GM19328 (cell line): ENCODE measurements around the gene MTX2.
"Not testable (repeated sequence)": the region's sequence is repeated elsewhere in the genome, so short reads cannot be mapped to it uniquely, and the experiment has no call there.

Experiments
- ATAC-seq: cut with Tn5 transposase; IDR thresholded peaks from one replicate; pipeline ENCODE4 v1.9.1; 2021; ENCODE audit warnings: mild to moderate bottlenecking, moderate library complexity; ENCODE audit not compliant: unreplicated experiment

The MTX2 gene

DNA sequence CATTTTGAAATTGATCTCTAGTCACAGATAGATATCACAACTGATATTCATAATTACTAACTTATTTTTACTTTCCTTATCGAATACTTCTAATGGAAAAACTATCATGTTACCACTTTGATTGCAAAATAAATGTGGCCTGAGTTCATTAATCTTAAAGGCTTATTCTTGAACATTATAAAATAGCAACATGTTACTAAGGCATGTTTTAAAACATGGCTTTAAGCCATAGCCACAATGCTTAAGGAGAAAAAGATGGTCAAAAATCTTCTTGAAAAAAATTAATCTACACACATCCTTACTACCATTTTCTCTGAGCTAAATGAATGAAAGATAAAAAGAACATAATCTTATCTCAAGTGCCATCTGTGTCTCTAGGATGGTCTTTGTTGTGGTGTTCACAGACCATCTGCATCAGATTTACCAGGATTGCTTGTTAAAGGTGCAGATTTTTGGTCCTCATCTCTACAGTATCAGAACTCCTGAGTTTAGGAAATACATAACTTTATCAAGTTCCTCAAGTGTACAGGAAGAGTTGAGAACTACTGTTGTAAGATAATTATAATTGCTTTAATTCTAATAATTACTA, 15.3 kb downstream of the MTX2 start:
- ATAC-seq = no peak

DNA sequence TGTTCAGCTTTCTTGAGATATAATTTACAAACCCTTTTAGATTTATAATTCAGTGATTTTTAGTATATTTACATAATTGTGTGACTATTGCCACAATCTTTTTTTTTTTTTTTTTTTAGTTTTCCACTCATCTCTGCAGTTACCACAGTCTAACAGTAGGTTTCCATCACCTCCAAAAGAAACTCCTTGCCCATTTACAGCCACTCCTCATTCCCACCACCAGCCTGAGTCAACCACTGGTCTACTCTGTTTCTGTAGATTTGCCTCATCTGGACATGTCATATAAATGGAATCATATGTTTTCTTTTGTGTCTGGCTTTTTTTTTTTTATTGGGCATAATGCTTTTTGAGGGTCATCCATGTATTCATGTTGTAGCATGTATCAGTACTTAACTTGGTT, 16.1 kb downstream of the MTX2 start:
- ATAC-seq = no peak

DNA sequence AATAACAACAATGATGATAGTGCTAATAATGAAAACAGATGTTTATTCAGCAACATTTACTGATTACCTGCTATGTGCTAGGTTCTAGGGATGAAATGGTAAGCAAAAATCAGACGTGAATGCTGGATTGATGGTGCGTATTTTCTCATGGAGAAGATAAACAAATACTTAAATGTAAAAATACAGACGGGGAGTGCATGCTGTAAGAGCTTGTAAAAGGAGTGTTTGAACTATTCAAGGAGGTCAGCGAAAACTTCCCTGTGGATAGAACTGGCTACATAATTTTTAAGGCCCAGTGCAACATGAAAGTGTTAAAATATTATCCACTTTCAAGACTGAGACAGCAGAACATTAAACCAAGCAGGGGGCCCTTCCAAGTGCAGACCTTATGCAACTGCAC, 22.1 kb downstream of the MTX2 start:
- ATAC-seq = no peak

DNA sequence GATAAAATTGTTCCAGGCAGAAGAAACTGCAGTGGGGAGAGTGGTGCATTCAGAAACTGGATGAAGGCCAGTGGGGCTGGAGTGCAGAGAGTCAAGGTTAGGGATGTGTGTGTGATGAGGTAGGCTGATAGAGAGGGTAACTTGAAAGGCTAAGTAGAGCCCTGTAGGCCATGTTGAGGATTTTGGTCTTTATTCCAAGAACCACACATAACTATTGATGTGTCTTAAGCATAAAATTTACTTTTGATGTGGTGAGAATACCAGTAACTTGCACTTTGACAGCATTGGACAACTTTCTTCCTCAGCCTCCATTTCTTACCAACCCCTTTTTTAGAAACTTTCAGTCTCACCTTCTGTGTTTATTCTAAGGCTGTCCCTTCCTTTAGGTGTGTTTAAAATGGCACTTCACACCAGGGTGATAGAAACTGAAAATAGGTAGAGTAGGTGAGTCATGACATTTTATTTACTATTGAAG, 22.6 kb downstream of the MTX2 start:
- ATAC-seq = peak; percentile 81

DNA sequence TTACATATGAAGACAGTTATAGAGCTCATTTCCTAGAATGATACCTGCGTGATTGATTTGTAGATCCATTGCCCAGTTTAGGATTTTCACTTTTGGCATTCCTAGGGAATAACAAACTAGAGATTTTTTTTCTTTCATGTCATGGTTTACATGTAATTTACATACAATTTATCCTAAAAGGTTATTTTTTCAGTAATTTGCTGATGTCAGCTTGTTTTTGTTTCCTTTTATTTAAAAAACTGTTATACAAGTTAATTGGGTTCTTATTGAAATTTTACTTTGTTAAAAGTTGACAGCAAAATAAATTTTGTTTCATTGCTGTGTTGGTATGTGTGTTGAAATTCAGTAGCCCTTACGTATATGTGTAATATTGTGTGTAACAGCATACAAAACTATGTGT, 23.4 kb downstream of the MTX2 start:
- ATAC-seq = no peak

DNA sequence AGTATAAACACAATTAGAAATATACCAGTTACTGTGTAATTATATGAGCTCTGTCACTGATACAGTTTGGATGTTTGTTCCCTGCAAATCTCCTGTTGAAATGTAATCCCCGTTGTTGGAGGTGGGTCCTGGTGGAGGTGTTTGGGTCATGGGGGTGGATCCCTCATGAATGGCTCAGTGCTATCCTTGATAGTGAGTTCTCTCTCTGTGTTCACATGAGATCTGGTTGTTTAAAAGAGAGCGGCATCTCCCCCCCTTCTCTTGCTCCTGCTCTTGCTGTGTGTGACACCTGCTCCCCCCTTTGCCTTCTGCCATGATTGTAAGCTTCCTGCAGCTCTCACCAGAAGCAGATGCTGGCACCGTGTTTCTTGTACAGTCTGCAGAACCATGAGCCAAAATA, 24.1 kb downstream of the MTX2 start:
- ATAC-seq = no peak

DNA sequence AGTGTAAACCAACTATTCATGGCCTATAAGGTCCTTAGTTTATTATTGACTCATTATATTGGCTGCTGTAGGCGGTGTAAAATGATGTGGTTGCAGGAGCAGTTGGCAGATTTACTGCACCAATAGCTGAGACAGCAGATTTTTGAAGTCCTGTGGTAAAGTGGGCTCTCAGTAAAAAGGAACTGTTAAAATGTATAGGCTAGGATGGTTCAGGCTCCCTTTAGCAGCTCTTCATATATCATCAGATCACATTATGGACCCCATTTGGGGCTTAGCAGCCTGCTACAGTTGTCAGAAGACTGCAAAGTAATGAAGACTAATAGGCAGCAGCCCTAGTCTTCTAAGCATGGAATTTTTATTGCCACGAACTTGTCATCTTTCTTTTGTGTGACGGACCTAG, 27.8 kb downstream of the MTX2 start:
- no peak for ATAC-seq

DNA sequence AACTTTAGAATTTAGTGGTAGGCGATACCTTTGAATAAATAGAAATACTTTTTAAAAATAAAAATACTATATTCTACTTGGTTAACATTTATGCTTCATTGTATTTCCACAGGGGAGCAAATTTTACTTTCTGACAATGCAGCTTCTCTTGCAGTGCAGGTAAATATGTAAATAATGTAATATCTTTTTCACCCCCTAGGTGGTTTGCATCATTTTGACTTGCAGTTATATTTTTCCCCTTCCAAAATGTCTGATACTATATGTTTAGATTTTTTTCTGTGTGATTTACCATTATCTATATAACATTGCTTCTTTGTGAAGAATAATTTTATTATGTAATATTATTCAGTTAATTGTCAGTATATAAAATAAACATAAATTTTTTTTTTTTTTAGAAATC, 28.5 kb downstream of the MTX2 start:
- no peak for ATAC-seq

DNA sequence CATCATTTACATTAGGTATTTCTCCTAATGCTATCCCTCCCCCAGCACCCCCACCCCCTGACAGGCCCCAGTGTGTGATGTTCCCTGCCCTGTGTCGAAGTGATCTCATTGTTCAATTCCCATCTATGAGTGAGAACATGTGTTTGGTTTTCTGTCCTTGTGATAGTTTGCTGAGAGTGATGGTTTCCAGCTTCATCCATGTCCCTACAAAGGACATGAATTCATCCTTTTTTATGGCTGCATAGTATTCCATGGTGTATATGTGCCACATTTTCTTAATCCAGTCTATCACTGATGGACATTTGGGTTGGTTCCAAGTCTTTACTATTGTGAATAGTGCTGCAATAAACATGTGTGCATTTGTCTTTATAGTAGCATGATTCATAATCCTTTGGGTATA, 36.8 kb downstream of the MTX2 start:
- ATAC-seq = not testable (repeated sequence)

DNA sequence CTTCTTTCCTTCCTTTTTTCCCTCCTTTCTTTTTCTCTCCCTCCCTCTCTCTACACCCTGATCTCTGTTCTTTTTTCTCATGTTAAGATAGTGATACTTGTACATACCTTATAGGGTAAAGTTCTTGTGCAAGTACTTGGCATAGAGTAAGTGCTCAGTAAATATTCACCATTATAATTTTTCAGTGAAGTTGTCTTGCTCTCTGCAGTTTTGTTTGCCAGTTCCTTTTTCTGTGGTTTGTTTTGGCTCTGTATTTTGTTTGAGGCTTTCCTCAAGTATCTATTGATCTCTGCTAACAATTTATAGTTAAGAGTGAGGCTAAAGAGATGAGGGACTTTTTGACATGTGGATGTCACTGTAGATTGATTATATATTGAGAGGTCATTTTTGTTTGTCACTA, 48.0 kb downstream of the MTX2 start:
- no peak for ATAC-seq

DNA sequence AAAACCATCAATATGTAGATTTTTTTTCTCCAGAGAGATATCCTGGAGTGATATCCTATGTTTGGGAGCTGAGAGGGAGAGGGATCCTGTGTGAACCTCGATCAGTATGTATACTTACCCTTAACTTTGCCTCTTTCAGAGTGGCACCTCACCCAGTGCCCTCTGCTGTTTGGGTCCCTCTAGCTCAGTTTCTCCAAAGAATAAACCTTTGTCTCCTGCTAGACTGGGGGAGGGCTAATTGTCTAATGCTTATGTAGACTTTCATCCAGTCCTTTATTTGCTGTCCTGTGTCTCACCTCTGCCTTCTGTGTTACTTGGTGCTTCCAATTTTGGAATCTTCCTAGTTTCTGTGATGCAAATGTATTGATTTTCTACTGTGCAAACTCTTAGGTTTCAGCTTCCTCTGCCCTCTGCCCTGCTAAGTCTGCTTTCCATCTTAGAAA, 48.4 kb downstream of the MTX2 start:
- no peak for ATAC-seq

DNA sequence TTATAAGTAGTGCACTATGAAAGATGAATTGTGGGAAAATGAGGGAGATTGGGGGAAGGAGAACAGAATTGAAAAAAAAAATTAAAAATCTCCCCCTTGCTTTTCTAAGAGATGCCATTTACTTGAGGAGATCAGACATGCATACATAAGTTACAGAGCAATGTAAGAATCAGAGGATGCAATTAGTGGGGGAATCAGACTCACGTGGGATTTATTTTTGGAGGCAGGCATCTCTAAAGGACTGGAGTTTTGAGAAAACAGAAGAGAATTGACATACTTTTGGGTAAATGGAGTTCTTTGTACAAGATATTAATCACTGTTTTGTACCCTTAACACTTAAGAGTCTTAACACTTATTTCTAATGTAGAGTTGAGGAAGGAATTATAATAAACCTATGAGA, 52.7 kb downstream of the MTX2 start:
- ATAC-seq = no peak

DNA sequence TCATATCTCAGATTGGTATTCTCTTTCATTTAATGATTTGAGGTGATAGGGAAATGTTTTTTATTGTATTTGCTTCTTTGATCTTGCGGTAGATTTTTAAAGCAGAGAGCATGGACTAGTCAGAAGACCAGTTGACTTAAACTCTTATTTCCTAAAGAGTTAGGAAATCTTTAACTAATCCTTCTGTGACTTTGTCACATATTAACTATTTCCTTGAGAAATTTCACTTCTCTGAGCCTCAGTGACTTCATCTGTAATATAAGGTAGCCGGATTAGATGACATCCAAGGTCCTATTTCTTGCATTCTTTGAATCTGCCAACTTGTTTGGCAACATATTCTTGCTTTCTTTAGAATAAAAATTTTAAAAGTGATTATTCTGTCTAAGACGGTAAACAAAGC, 55.6 kb downstream of the MTX2 start:
- ATAC-seq = no peak

DNA sequence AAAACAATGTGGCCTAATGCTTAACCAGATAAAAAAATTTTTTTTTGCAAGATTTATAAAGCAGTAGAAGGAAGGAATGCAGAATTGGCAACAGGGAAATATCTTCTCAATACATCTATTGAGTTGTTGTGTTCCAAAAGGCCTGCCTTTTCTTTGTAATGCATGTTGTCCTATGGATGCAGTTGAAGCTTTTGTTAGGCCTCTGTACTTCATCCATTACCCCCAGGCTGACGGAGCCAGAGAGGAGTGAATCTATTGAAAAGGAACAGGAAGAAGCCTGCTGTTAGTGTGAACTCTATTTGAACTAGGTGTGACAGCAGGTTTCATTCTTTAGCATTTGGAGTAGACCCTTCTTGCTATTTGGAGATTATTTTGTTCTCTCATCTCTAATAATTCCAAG, 56.5 kb downstream of the MTX2 start:
- ATAC-seq = no peak

DNA sequence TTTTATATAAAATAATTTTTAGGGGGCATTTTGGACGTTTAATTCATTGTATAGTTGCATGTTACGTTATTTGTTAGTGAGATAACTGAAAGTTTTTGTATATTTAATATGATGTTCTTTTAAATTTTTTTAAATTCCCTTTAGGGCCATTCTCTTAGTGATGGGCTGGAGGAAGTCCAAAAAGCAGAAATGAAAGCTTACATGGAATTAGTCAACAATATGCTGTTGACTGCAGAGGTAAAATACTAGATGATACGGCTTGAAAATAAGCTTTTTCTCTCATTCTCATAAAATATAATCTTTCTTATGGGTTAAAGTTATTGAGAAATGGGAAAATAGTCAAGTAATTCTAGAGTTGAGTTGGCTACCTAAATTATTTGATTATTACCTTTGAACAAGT, 58.9 kb downstream of the MTX2 start:
- no peak for ATAC-seq

DNA sequence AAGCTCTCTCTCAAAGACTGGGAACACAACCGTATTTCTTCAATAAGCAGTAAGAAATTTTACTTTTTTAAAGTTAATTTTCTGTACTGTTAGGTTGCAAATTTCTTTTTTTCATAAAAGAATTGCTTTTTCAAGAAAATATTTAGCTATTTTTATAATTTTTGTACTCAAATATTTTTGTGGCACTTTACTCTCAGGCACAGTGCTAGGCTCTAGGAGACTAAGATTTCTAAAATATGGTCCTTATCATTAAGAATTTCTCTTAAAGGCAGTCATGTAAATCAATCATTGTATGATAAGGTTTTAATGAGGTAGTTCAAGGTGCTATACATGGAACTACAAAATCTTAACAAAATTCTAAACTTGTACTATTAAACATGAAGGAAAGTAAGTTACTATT, 61.4 kb downstream of the MTX2 start:
- no peak for ATAC-seq

DNA sequence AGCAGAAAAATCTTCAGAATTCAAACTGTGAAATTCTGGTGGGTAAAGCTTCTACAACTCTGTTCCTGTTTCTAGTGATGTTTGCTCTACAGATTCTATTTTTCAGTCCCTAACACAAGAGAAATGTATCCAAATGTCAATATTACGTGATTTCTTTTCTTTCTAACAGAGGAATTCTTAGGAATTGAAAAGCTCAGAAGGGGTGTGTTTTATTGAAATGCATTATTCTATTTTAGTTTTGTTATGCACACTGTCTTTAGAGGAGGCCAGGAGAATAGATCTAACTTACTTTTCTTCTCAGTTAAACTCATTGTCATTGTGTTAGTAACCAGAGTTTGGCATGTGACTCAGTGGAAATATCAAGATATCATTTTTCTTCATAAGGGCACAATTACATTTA, 62.4 kb downstream of the MTX2 start:
- no peak for ATAC-seq

DNA sequence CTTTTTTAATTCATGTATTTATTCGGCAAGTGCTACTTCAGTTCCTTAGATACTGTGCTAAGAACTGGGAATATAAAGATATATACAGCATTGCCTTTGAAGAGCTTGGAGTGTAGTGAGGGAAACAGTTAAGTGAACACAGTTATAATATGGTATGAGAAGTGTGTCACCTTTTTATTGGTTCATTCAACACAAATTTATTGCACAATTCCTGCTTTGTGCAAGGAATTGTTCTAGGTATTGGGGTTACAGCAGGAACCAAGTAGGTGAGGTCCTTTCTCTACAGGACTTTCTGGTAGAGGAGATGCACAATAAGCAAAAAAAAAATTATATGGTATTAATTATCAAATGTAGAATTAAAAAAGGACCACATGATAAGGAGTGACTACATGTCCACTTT, 65.5 kb downstream of the MTX2 start:
- ATAC-seq = no peak

DNA sequence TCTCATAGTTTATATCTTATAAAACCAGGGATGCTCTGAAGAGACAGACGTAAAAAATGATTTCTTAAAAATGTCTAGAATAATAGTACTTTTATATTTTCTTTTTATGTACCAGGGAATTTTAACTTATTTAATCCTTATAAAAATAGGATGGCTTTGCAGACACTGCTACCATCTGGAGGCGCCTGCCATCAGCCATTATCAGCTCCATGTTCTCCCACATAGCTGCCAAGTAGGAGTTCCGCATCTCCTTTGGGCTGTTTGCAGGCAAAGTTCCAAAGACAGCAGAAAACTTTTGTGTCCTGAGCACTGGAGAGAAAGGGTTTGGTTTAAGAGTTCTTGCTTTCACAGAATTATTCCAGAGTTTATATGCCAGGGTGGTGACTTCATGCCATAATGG, 69.2 kb downstream of the MTX2 start:
- ATAC-seq = no peak

DNA sequence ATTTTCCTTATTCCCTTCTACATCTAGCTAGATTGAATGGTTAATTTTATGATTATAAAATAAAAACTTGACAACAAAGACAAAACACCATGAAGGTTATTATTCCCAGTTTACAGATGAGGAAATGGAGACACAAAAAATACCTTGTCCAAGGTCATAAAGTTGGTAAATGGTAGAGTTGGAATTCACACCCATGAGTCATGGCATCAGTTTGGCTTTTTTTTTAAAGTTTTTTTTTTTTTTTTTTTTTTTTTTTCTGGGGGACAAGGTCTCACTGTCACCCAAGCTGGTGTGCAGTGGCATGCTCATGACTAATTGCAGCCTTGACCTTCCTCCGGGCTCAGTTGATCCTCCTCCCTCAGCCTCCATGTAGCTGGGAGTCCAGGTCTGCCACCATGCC, 70.0 kb downstream of the MTX2 start:
- ATAC-seq = no peak

DNA sequence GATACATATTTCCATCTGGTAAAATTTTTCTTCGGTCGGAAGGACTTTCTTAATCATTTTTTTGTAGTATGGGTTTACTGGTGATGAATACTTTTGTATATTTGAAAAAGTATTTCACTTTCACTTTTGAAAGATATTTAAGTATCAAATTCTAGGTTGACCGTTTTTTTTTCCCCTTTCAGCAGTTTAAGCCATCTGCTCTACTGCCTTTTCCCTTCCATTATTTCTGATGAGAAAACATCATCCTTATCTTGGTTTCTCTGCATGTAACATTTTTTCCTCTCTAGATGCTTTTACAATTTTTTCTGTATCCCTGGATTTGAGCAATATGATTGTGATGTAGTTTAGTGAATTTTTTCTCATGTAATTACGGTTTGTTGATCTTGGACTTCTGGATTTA, 87.0 kb downstream of the MTX2 start:
- no peak for ATAC-seq

DNA sequence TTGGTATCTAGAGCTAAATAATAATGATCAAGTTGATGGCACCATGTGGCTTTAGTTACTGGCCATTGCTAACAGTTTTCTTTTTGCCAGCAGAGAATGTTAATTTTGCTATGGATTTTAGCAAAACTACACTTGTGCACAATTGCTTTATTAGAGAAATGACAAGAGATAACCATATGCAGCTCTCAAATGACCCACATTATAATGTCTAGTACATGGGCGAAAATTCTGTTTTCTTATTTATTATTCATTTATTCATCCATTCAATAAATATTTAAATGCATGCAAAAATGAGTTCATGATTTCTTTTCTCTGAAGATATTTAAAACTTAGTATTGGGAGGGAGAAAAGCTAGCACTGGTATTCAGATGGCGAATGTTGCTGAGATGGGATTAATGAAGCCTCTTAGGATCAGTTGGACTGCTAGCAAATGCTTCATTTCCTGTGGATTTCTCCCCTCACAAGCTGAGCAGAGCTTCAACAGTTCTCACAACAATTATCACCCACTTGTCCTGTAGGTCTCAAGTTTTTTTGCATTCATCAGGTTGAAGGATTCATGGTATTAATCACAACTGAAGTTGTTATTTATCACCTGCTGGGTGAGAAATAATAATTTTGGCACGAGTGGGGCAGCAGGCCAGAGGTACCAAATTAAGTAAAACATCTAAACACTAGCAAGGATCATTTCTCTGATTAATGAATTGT, 95.2 kb downstream of the MTX2 start:
- ATAC-seq = no peak

DNA sequence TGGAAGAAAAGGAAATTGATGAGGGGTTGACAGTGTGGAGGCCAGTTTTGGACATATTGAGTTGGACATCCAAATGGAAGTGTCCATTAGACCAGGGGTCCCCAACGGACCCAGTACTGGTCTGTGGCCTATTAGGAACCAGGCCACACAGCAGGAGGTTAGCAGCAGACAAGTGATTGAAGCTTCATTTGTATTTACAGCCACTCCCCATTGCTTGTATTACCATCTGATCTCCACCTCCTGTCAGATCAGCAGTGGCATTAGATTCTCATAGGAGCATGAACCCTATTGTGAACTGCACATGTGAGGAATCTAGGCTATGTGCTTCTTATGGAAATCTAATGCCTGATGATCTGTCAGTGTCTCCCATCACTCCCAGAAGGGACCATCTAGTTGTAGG, 99.1 kb downstream of the MTX2 start:
- ATAC-seq = no peak
